ENCODE results near the gene SUPT4H1. TPM values are rescaled to one million over a fixed set of nuclear protein-coding genes. Genes with fewer than 3 reads are reported as not detected.

Gene SUPT4H1
- total and polyA plus RNA-seq, 2 of the 4 experiments (the other 2 are of a cell fraction), result 51.6 to 129 TPM

- Histone ChIP-seq H2AK5ac (ENCODE audit: low read depth, low read length) (no peak overlapping the region), H2AK9ac (replicated peaks; ENCODE audit: low read depth, low read length, poor library complexity) (no peak overlapping the region), H3K9ac (ENCODE audit: low read depth, low read length) (no peak overlapping the region), H4K8ac (ENCODE audit: low read depth in 2 of 2, low read length in 2 of 2) (no peak overlapping the region), H4K20me1 (ENCODE audit: insufficient read depth, low read length) (no peaks in the 10 kb centered on the region), H4K91ac (ENCODE audit: insufficient read depth, low read depth, low read length) (no peak overlapping the region), H3K56ac (ENCODE audit: extremely low read depth, insufficient read depth, low read length) (no peak overlapping the region), H3K79me1 (ENCODE audit: low read depth in 1 of 2, low read length in 2 of 2) (no peaks in the 10 kb centered on the region), H3K9me1 (ENCODE audit: insufficient read depth, low read length) (peaks cover 7% of the 10 kb centered on the region; the same call in 1 of the 2 replicates), H3K14ac (replicated peaks; ENCODE audit: low read depth, low read length) (no peak overlapping the region), H3K23ac (ENCODE audit: low read depth, low read length) (no peak overlapping the region), H3K4me2 (ENCODE audit: low read depth, low read length) (no peak overlapping the region), H3K4me3 (ENCODE audit: insufficient read depth, low read depth, low read length) (no peak overlapping the region), H3K27ac (ENCODE audit: insufficient read depth, low read length) (no peak overlapping the region), H2BK5ac (ENCODE audit: low read depth, low read length, poor library complexity, severe bottlenecking) (no peak overlapping the region), H3K27me3 (ENCODE audit: control insufficient read depth, insufficient read depth, low read length) (peaks cover 4% of the 10 kb centered on the region; the same call in 1 of the 2 replicates), H2BK120ac (ENCODE audit: low read depth, low read length) (no peak overlapping the region), H3K9me3 (ENCODE audit: control insufficient read depth, insufficient read depth, low read length) (no peaks in the 10 kb centered on the region), H3K18ac (ENCODE audit: low read depth, low read length) (no peak overlapping the region), H2BK20ac (ENCODE audit: low read depth, low read length) (no peak overlapping the region), H3K36me3 (ENCODE audit: control insufficient read depth, insufficient read depth, low read length) (no peaks in the 10 kb centered on the region), H4K5ac (ENCODE audit: low read depth, low read length) (no peak overlapping the region), H2BK15ac (ENCODE audit: low read depth, low read length) (no peak overlapping the region), H3K4ac (ENCODE audit: low read depth, low read length) (no peak overlapping the region), H2AFZ (replicated peaks; ENCODE audit: low read length, poor library complexity) (no peak overlapping the region), H3K4me1 (ENCODE audit: control insufficient read depth, insufficient read depth, low read length) (peaks cover 6% of the 10 kb centered on the region)
- DNase-seq, result no peak
- peak; percentile 59; the same call in 1 of the 2 replicates for TF ChIP-seq CEBPB (IDR thresholded peaks at IDR 0.05; ENCODE audit: low read depth, low read length)
- no peak for TF ChIP-seq RFX5 (IDR thresholded peaks at IDR 0.05; ENCODE audit: low read depth, low read length)
- dilution Hi-C loops (cut with HindIII; ENCODE audit: low sequenced_read_pairs, unreplicated experiment) (no loop called here), in situ Hi-C loops (cut with MboI; ENCODE audit: low sequenced_read_pairs) (loop anchor here (25.0 kb wide), 1 partner anchor 468 kb away; the partner anchor contains the start of gene MRPS23), intact Hi-C loops (cut with micrococcal nuclease) (no loop called here)
- no peak for ATAC-seq (ENCODE audit: low read depth)
- ChIA-PET CTCF (no interaction called here), POLR2A (ENCODE audit: unreplicated experiment) (no interaction called here)
- BruUV-seq (replicated peaks), result no TSS peak
- WGBS, 2 experiments (ENCODE audit: extremely low coverage in 2 of 2, insufficient read length in 1 of 2), result 100% methylated on average over 1 of the region's 4 CpGs; no CpG with 5 or more reads in 1 of the 2 experiments
Observed at GRCh38 chr17:58329810-58330537, 22.0 kb downstream of the SUPT4H1 start.

Data from IMR-90 (cell line).